Measurements from ENCODE around the gene DUOX1.
A peak's percentile ranks its signal among the peaks of the same experiment; 100 is the strongest.

- TF ChIP-seq CTCF (IDR thresholded peaks at IDR 0.05) (peak in 5 of 7 experiments; percentile 90 to 96 (median 94)), POLR2A (IDR thresholded peaks at IDR 0.05) (no peak), EP300 (IDR thresholded peaks at IDR 0.05) (no peak), POLR2AphosphoS5 (IDR thresholded peaks at IDR 0.05) (peak in 1 of 3 donors; percentile 71)
Measured at GRCh38 chr15:45118131-45118588, 11.6 kb upstream of the DUOX1 start.
